ENCODE measurements around the gene KRT80.

Gene KRT80

DNA sequence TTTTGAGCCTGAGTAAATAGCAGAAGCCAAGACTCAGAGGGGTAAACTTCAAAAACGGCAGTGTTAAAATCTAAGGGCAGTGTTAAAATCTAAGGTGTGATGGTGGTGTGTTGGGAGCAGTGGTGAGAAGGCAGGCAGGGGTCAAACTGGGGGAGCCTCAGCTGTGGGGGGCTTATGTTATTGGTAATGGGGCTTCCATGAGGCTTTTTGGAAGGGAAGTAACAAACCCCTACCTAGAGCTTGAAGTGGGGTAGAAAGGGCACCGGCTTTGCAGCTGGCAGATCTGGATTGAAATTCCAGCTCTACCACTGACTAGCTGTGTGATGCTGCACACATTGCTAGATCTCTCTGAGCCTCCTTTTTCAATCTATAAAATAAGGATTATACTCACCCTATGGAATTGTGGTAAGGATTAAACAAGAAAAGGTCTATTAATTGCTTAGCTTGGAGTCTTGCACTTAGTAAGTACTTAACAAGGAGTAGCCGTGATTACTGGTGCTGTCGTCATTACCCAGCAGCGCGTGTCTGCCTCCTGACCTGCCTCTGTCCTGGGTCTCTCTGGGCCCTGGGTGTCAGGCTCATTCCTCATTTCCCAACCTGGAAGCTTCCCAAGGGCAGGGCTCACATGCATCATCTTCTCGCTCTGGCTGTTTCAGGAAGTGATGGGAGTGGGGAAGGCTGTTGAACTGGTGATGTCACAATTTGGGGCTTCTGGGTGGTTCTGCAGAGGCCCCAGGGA is 18.5 kb upstream of the KRT80 start:
- no peak for DNase-seq

- DNase-seq = no peak
Observed at GRCh38 chr12:52209321-52209720, 17.5 kb upstream of the KRT80 start.

GRCh38 chr12:52208424-52209165 is 16.8 kb upstream of the KRT80 start:
- DNase-seq = no peak

- DNase-seq = no peak
Observed at GRCh38 chr12:52207895-52208294, 16.1 kb upstream of the KRT80 start.

- no peak for DNase-seq
Observed at GRCh38 chr12:52207106-52207505, 15.3 kb upstream of the KRT80 start.

DNA sequence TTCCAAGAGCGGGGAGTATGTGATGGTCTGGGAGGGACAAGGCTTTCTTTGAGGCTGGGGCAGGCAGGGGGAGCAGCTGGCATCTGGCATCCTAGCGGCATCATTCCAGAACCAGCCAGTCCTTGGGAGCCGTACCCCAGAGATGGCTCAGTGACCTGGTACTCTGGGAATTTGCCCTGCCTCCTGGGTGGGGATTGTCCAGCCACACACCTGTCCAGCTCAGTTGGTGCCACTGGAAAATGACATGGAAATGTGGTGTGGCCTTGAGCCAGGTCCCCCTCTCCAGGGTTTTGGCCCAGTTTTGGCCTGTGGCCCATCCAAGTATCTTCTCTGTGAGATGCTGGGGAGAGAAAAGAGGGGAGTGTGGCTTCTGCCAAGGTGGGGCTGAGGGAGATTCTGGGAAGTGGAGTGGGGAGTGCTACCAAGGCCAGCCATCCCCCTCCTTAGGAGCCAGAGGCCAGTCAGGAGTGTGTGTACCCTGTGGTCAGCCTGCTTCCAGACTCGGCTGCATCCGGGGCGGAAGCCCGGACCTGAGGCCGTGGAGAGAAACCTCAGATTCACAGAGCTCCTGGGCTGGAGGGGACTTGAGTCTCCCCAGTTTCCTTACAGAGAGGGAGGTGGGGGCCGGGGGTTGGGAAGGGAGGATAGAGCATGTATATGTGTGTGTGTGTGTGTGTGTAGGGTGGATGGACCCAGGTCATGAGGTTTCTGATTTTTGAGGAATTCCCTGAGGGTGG is 14.7 kb upstream of the KRT80 start:
- no peak for DNase-seq

DNA sequence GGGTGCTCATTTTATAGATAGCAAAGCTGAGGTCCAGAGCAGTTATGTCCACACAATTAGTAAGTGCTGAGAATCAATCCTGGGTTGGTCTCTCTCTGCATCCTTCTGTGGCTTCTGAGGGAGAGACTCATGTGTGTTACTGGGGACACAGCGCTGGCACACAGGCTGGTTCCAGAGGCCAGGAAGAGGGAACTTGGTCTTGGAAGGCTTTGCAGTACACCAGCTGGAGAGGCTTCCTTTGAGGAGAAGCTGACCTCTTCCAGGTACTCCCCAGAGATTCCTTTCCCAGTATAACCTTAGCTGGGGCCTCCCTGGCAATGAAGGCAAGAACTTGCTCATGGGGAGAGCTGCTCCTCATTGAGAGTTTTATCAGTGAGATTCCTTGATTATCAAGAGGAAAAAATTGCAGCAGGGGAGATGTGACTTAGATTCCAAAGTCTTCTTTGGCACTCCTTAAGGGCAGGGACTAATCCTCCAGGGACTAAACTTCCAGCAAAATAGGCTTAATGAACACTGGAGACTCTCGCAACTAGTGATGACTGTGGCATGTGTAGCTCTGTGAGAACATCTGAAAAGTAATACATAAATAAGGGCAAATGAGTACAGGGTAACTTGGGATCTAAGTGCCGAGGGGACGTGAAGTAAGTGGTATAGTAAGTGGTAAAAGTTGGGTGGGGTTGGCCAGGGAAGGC is 13.9 kb upstream of the KRT80 start:
- no peak for DNase-seq

GRCh38 chr12:52204931-52205505 is 13.2 kb upstream of the KRT80 start:
- no peak for DNase-seq

DNA sequence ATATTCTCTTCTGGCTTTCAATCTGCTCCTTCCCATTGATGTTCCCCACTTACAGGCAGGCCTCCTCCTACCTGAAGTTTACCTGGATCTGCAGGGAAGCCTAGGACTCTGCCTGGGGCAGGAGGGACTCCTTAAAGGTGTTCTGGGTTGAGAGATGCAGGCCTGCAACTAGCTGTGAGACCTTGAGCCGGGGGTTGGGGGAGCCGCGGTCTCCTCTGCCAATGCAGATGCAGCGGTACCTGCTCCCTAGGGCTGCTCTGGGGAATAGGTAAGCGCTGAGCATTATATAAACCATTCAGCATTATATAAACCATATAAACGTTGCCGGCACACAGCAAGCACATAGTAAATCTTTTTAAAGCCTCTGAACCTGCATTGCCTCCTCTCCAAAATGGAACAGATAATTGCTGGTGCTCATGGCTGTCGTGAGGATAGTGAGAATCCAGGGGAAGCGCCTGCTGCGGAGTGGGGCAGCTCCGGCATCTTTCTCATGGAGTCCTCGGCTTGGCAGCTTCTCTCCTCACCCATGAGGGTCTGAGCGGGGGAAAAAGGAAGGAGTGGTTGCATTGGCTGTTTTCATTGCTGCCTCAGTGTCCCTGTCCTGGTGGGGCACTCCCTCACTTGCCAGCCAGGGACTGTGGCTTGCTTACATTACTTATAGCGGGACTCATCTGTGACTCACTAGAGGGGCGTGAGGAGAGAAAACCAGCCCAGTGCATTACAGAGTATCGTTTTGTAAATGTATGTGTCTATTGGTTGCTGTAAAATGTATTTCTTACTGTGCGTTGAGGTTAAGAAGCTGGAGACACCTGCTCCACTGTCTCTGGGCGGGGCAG is 12.5 kb upstream of the KRT80 start:
- no peak for DNase-seq

DNA sequence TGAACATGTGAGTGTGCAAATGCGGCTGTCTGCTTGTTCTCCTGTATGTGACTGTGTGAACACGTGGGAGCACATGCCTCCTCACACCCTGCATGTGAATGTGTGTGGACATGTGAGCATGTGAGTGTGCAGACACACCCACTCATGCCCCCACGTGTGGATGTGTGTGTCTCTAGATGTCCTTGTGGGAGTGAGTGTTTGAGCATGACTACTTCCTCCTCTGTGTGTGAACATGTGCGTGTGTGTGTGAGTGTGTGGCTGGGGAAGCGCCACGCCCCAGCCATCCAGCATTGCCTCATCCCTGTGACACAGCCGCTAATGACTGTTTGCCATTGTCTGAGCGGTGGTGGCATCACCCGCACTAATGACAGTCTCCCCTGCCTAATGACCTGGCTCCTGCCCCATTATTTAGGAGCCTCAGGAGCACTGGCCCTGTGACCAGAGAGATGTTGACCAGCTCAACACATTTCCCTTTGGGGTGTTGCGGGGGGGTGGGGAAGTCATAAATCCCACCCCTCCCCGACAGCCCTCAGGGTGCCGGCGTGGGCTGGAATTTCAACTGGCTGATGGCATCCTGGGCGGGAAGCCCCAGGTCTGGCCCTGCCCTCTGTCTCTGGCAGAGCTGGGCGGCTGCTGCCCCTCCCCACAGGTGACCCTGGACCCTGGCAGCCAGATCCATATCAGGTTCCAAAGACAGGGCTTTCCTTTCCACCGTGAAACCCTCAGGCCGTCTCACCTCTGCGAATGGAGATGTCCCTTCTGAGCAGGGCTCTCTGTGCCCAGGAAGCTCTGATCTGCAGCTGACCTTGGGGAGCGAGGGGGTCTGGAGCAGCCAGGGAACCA is 11.5 kb upstream of the KRT80 start:
- peak; percentile 10 for DNase-seq

- DNase-seq = no peak
Observed at GRCh38 chr12:52202361-52203078, 10.7 kb upstream of the KRT80 start.

- DNase-seq = no peak
Observed at GRCh38 chr12:52201451-52201839, 9.6 kb upstream of the KRT80 start.

GRCh38 chr12:52200781-52201450 is 9.1 kb upstream of the KRT80 start:
- no peak for DNase-seq

DNA sequence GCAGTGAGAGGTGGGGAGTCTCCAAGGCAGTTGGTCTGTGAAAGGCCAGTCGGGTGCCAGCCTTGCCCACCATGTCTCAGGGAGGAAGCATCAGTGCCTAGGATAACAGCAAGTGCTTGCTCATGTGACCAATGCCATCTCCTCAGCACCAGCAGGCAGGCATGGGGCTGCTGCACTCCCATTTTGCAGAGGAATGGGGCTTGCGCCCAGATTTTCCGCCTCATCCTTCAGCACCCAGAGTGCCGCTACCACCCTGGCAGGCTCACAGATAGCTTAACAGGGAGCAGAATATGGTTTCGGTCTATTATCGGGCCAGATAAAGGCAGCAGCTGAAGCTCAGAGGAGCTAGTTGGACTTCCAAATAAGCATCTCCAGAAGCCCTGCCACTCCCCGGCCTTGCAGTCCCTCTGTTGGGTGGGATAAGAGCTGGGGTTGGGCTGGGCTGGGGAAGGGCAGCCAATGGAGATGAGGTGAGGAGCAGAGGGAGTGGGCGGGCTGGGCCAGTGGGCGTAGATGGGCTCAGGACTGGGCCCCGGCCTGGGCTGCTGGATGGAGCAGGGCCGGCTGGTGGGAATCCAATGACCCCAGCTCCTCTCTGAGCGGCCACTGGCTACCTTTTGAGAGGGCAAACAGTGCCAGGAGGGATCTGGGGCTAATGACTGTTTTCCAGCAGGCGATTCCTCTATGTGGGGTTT is 8.4 kb upstream of the KRT80 start:
- DNase-seq = no peak

GRCh38 chr12:52199294-52199919 is 7.6 kb upstream of the KRT80 start:
- DNase-seq = peak; percentile 54

DNA sequence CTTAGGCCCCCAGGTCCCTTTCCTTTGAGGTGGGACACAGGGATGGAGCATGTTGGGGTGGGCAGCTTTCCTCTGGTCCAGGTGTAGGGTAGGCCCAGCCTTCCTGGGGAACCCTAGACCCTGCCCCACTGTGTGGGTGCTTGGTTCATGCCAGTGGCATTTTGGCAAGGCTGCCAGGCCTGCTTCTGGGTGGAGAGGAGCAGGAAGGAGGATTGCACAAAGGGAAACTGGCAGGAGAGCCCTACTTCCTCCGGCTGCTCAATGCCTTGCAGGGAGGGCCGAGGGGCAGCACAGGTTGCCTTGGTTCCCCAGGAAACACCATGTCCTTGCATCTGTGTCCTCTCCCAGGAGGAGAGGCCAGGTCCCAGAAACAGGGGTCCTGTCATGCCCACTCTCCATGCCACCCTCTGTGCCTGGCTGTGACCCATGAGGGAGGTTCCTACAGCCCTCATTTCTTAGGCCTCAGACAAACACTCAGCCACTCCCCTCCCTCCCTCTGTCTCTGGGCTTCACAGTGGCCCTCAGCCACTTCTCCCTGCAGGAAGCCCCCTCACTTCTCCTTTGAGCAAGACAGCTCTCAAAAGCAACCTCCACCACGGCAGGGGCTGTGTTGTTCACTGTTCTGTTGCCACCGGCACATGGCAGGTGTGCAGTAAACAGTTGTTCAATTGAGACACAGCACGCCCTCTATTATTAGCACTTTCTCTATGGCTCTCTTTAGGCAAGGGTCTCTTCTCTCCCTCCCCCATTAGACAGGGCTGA is 6.8 kb upstream of the KRT80 start:
- peak; percentile 50 for DNase-seq

- DNase-seq = no peak
Observed at GRCh38 chr12:52197371-52198231, 5.8 kb upstream of the KRT80 start.
